ENCODE data around the gene PGAM1.
"Not testable (repeated sequence)": the region's sequence is repeated elsewhere in the genome, so short reads cannot be mapped to it uniquely, and the experiment has no call there.

PGAM1 gene

DNA sequence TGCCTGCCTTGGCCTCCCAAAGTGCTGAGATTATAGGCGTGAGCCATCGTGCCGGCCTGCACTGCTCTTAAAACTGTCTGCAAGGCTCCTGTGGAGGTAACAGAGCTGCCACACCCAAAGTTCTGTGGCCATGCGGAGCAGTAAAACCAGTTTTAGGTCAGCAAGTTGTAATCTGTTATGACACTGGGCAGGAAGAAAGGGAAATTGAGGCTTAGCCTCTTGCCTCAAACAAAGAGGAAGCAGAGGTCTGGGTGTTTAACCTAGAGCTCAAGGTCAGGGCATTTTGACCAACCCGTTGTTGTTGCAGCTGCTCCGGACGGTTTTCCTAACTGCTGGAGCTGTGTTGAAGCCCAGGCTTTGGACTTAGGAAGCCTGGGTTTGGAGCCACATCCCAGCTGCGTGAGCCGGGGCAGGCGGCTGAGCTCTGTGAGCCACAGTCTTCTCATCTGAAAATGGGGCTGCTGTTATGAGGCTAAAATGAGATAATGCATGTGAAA, 17.4 kb upstream of the PGAM1 start:
- no peak for DNase-seq

DNA sequence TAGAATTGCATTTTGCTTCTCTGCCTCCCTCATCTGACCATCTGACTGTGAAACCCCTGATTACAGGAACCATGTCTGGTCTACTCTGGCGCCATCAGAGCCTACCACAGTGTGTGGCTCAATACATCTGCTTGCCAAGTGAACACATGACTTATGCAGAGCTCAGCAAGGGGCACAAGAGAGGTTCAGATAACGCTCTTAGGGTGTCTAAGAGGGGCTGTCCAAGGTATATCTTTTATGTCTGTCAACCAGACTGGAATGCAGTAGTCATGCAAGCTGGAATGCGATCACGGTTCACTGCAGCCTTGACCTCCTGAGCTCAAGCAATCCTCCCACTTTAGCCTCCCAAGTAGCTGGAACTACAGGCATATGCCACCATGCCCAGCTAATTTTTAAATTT, 14.6 kb upstream of the PGAM1 start:
- no peak for DNase-seq

DNA sequence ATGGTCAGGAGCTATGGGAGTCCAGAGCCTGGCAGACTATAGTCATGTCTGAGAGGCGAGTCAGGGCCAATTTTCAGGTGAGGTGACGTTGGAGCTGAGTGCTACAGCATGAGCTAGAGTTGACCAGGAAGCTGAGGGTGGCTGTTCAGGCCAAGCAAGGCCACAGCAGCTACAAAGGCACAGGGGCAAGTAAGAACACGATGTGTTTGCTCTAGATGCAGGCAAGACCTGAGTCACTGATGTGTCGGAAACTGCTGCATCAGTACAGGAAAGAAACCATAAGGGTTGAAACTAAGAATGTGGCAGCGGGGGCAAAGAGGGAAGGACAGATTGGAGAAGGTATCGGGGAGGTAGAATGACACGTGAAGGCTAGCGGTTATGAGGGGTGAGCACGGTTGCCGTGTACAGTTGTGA, 13.1 kb upstream of the PGAM1 start:
- peak in 1 of 5 donors; percentile 83 for DNase-seq

- DNase-seq: no peak
Observed at GRCh38 chr10:97416565-97416964, 9.4 kb upstream of the PGAM1 start.

GRCh38 chr10:97423757-97424098, 2.3 kb upstream of the PGAM1 start:
- DNase-seq: not testable (repeated sequence)

DNA sequence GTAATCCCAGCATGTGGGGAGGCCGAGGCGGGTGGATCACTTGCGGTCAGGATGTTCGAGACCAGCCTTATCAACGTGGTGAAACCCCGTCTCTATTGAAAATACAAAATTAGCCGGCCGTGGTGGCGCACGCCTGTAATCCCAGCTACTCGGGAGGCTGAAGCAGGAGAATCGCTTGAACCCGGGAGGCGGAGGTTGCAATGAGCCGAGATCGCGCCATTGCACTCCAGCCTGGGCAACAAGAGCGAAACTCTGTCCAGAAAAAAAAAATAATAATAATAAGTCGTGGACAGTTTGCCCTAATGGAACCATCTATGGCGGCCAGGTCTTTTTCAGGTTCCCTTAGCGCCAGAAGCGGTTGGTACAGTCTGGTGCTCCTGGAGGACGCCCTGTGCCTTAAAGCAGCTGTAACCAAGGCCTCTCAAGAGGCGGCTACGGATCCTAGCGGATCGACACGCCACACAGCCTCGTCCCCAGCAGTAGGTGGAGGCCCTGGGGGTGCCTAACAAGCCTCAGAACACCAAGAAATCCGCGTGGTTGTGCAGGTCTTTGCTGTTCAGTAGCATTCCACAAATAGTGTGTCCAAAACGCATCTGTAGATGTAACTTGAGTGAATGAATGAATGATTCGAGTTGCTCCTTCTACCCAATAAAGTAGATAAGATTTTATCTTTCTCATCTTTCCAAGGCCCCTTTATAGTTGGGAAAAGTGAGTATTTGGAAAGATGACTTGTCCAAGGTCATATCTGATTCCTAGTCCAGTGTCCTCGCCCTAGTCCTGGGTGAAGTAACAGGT, 982 bp downstream of the PGAM1 start:
- DNase-seq: peak in 1 of 5 donors; percentile 28

DNA sequence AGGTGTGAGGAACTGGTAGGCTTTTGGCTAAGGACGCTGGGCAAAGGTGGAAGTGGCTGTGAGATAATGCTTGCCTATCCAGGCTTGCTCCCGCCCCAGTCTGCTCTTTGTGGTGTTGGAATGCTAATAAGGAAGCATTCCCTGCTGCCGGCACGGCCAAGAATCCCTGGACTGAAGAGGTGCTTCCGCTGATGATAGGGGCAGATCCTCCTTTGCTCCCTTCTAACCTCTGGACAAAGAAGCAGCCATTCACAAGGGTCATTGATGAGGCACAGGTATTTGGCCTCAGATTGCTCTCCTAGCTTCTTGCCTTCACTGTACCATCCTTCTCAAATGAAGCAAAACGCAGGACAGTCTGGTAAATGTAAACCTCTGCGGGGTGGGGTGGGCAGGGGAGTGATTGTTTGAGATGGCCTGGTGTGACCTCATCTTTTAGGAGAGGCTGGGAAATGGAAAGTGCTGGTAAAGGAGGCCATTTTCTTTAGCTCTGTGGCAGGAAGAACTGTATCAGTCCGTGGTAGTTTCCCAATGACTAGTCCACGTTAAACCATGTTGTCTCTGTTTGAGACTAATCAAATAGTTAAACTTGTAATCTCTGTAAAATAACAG, 1.7 kb downstream of the PGAM1 start:
- peak in 1 of 5 donors; percentile 58 for DNase-seq

GRCh38 chr10:97428572-97428981, 2.6 kb downstream of the PGAM1 start:
- DNase-seq: peak in 1 of 5 donors; percentile 31

DNA sequence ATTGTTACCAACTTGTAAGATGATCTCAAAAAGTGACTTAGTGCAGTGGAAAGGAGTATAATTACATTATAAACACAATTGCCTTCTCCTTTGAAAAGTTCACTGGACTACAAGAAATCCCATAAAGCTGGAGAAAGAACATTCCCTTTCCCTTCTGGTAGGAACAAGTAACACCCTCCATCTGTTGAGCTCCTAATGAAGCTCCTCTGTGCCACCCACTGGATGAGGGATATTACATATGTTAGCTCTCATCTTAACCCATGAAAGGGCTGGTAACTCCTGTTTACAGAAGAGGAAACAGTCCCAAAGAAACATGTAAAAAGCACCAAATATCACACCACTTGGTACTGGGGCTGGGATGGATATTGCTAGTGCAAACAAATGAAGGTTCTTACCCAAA, 8.1 kb downstream of the PGAM1 start:
- no peak for DNase-seq

GRCh38 chr10:97434557-97434956, 8.6 kb downstream of the PGAM1 start:
- DNase-seq: no peak

- DNase-seq: no peak
Observed at GRCh38 chr10:97435211-97435610, 9.2 kb downstream of the PGAM1 start.

GRCh38 chr10:97442277-97442676, 16.3 kb downstream of the PGAM1 start:
- no peak for DNase-seq

DNA sequence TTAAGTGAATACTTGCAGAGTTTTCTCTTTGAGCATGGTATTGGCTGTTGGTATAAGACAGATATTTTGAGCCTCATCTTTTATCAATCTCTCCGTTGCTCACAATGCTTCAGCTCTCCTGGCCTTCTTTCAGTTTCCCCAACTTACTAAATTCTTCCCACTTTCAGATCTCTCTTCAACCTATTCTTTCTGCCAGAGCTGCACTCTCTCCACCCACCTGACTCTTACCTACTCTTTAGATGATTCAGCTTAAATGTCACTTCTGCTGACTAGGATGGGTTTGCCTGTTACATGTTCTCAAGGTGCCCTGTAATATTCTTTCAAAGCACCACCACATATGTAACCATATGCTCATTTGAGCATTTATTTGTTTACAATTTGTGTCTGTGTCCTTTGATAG, 18.2 kb downstream of the PGAM1 start:
- no peak for DNase-seq

GRCh38 chr10:97445357-97445721, 19.3 kb downstream of the PGAM1 start:
- DNase-seq: no peak

- peak; percentile 74 to 93 (median 84) for DNase-seq
Observed at GRCh38 chr10:97445722-97446639, 20.0 kb downstream of the PGAM1 start, which contains the start of the genes EXOSC1 and ZDHHC16. EXOSC1 (minus strand) TSS chr10:97446006; CDS start chr10:97445985, 21 bp downstream. ZDHHC16 (plus strand) TSS chr10:97446175; CDS start chr10:97451676, 5,501 bp downstream.

DNA sequence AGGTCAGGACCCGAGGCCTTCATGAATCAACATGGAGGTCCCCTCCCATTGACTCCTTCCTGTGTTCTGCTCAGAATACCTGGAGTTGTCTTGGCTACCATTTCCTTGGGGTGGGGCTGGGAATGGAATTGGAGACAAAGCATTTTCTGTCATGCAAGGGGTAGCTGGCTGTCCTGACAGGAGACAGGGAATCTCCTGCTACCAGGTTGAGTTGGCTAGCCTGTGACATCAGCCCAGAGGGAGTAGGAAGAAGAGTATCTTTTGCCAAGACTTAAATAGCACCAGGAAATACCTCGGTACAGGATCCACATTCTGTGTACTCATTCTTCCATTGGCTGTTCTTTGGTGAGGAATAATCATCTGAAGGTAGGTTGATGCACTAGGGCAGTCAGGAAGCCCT, 24.8 kb downstream of the PGAM1 start:
- no peak for DNase-seq

- DNase-seq: no peak
Observed at GRCh38 chr10:97451605-97452004, 25.6 kb downstream of the PGAM1 start.

GRCh38 chr10:97452352-97452751, 26.4 kb downstream of the PGAM1 start:
- DNase-seq: no peak

DNA sequence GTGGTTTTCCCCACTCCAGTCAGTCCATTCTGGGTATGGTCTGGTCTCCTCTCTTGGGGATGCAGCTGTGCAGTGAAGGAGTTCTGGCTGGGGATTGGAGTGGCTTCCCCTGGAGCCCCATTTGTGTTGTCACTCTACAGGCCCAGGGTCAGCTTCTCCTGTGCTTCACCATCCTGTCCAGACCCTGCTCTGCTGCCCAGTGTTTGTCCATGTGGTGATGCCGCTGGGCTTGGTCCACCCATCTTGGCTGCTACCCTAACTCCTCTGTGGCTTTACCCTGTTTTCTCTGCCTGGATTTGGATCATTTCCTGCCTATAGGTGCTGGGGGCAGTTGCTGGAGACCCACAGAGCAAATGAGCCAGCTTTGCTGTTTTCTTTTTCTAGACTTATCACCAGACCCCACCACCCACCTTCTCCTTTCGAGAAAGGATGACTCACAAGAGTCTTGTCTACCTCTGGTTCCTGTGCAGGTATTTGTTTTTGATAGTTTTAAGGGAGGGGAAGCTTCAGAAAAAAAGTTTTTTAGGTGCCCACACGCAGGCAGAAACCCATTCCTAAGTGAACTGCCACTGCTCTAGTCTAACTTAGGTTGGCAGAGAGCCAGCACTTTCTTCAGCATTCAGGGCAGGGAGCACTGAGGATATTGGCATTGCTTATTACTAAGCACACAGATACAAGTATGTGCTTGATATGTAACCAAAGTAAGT, 28.5 kb downstream of the PGAM1 start:
- no peak for DNase-seq

DNA sequence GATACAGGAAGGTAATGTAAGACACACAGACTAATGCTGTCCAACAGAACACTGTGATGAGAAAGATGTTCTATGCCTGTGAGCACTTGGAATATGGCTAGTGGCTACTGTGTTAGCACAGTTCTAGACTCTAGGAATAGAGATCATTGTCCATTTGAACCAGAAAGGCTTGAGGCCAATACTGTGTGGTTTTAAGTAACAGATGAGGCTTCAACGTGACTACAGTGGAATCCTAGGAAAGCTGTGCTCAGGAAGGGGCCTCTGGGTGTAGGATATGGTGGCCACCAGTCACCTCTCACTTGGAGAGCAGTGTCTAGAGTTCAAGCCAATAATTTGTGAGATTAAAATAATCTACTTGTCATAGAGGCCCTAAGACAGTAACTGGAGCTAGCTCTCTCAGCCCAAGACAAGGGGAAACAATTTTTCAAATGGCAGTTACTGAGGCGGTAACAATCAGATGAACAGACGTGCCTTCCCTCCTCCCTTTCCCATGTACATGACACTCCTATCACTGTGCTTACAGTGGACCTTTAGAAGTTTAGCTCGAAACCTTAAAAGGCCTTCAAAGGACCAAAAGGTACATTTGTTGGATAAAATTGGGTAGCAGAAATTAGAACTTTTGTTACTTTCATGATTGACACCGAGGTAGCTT, 30.2 kb downstream of the PGAM1 start:
- no peak for DNase-seq

- no peak for DNase-seq
Observed at GRCh38 chr10:97456686-97457065, 30.7 kb downstream of the PGAM1 start.

DNA sequence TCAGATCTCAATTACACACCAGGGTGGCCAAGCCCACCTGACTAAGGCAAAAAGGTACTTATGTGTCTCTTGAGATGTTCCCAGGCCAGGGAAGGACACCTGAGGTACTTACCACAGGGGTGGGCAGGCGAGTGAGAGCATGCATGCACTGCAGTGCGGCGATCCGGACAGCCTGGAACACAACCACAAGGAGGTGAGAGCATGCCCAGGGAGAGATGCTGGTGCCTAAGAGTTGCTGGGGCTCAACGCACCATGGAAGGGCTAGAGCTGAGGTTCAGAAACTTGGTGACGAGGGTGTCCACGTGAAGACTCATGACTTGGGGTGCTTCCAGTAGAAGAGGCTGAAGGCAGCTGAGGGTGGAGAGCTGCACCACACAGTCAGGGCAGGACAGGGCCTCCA, 33.1 kb downstream of the PGAM1 start:
- no peak for DNase-seq

Measured in T-helper 1 cell (primary cell).